Right lobe of liver (tissue), 4 donors: ENCODE measurements around the gene ITGB3.

ENCODE experiments used
- CTCF ChIP-seq, 4 donors: fragments of 200-600 bp in 3 of 4; fragments of 450-650 bp in 1 of 4; IDR thresholded peaks; one replicate each; pipeline versions ENCODE4 v1.5.1 to v1.8.0; 2016 to 2022; ENCODE audit warnings: antibody characterized with exemption in 4 of 4, mild to moderate bottlenecking in 2 of 4
- POLR2A ChIP-seq: fragments of 450-650 bp; IDR thresholded peaks from one replicate; pipeline ENCODE4 v1.6.1; 2017; ENCODE audit warnings: antibody characterized with exemption, mild to moderate bottlenecking
- donor health status: DM: no; HTN: no; CAD: no.
- donor health status: DM: no; HTN: no; CAD: no.
- donor health status: DM: no; HTN: yes; CAD: no.

DNA sequence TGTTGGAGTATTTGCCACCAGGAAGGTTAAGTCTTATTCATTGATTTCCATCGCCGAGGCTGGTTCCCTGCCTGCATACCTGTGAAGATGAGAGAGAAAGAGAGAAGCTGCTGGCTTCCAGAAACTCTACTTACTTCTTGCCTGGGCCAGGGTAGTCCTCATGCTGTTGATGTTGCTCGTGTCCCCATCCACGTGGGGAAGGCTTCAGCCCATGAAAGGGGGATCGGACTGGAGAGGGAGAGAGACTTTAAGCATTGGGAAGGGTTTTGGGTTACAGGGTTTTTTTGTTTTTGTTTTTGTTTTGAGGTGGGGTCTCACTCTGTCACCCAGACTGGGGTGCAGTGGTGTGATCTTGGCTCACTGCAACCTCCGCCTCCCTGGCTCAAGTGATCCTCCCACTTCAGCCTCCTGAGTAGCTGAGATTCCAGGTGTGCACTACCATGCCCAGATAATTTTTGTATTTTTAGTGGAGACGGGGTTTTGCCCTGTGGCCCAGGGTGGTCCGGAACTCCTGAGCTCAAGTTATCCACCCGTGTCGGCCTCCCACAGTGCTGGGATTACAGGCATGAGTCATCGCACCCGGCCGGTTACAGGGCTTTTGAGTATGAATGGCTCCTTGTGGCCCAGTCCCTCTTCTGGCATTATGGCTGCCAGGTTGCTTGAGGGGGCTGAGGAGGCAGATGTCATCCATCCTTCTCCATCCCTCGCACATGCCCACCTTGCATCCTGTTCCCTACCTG is 26.6 kb downstream of the ITGB3 start:
- TF ChIP-seq CTCF (IDR thresholded peaks at IDR 0.05) = no peak
- TF ChIP-seq POLR2A = no peak
